T-helper 9 cell (primary cell): ENCODE measurements around the gene MPZL2.
A peak's percentile ranks its signal among the peaks of the same experiment; 100 is the strongest.
"Not testable (repeated sequence)": the region's sequence is repeated elsewhere in the genome, so short reads cannot be mapped to it uniquely, and the experiment has no call there.

ENCODE experiments used
- DNase-seq: peaks from one replicate; pipeline ENCODE4 v3.0.0-alpha.2; 2020
- total RNA-seq, 2 donors: gene quantifications; one replicate each; lab custom pipeline; 2026; lab: John Stamatoyannopoulos, UW

MPZL2 gene
- total RNA-seq: 0.24 to 7.6 reads per million in 2 donors

GRCh38 chr11:118263695-118264568, at the start of gene MPZL2:
Gene MPZL2, minus strand, starts transcription at chr11:118264297. Its CDS starts 144 bp downstream, at chr11:118264153.
- no peak for DNase-seq

GRCh38 chr11:118313242-118313641, 49.1 kb upstream of the MPZL2 start:
- DNase-seq: no peak

GRCh38 chr11:118312328-118312727, 48.2 kb upstream of the MPZL2 start:
- no peak for DNase-seq

- DNase-seq: no peak
Observed at GRCh38 chr11:118311518-118311917, 47.4 kb upstream of the MPZL2 start.

GRCh38 chr11:118310781-118311485, 46.8 kb upstream of the MPZL2 start:
- DNase-seq: no peak

- DNase-seq: no peak
Observed at GRCh38 chr11:118310271-118310670, 46.2 kb upstream of the MPZL2 start.

- DNase-seq: not testable (repeated sequence)
Observed at GRCh38 chr11:118308995-118309528, 45.0 kb upstream of the MPZL2 start.

GRCh38 chr11:118306556-118306955, 42.5 kb upstream of the MPZL2 start:
- no peak for DNase-seq

- DNase-seq: no peak
Observed at GRCh38 chr11:118305726-118306125, 41.6 kb upstream of the MPZL2 start.

- DNase-seq: peak; percentile 46
Observed at GRCh38 chr11:118304568-118305248, 40.6 kb upstream of the MPZL2 start, which contains the start of gene CD3E. Gene CD3E, plus strand, starts transcription at chr11:118304730. Its CDS starts 223 bp downstream, at chr11:118304953.

- DNase-seq: no peak
Observed at GRCh38 chr11:118304227-118304567, 40.1 kb upstream of the MPZL2 start.

GRCh38 chr11:118301600-118302195, 37.6 kb upstream of the MPZL2 start:
- no peak for DNase-seq

- no peak for DNase-seq
Observed at GRCh38 chr11:118295815-118296454, 31.8 kb upstream of the MPZL2 start.

GRCh38 chr11:118295199-118295598, 31.1 kb upstream of the MPZL2 start:
- DNase-seq: no peak

- DNase-seq: no peak
Observed at GRCh38 chr11:118294053-118294452, 30.0 kb upstream of the MPZL2 start.

- DNase-seq: no peak
Observed at GRCh38 chr11:118291477-118292135, 27.5 kb upstream of the MPZL2 start.

- no peak for DNase-seq
Observed at GRCh38 chr11:118290923-118291322, 26.8 kb upstream of the MPZL2 start.

- DNase-seq: no peak
Observed at GRCh38 chr11:118289401-118289800, 25.3 kb upstream of the MPZL2 start.

- DNase-seq: no peak
Observed at GRCh38 chr11:118287006-118287405, 22.9 kb upstream of the MPZL2 start.

- DNase-seq: no peak
Observed at GRCh38 chr11:118286545-118286944, 22.4 kb upstream of the MPZL2 start.

- no peak for DNase-seq
Observed at GRCh38 chr11:118283756-118284350, 19.8 kb upstream of the MPZL2 start.
